WTC11 (cell line): ENCODE data around the gene CORIN. TPM values are rescaled to one million over a fixed set of nuclear protein-coding genes. Genes with fewer than 3 reads are reported as not detected.

Experiments used
- ATAC-seq: fragments of 200-7000 bp; cut with Tn5 transposase; 2 replicates; pipeline ENCODE4 v1.10.0; 2021; ENCODE audit warnings: mild to moderate bottlenecking, moderate library complexity
- CTCF ChIA-PET: fragments of 300-600 bp; sonication (Branson Sonifier 250); formaldehyde crosslinking; loops from one replicate; lab custom pipeline; 2021; ENCODE audit warnings: antibody characterized with exemption; lab: Charles Lee
- POLR2A ChIA-PET: fragments of 350-600 bp; sonication (Branson Sonifier 250); formaldehyde crosslinking; loops from one replicate; lab custom pipeline; 2021; ENCODE audit warnings: antibody characterized with exemption; lab: Charles Lee
- DNase-seq: peaks from one replicate; pipeline ENCODE4 v3.0.0; 2021; ENCODE audit warnings: low spot score
- H3K27ac Mint-ChIP-seq: 2 replicates; pipeline ENCODE4 v1.8.0; 2021; ENCODE audit warnings: mixed read lengths
- H3K27me3 Mint-ChIP-seq: 2 replicates; pipeline ENCODE4 v1.8.0; 2021; ENCODE audit warnings: low read depth, mild to moderate bottlenecking, moderate library complexity, mixed read lengths
- H3K36me3 Mint-ChIP-seq: 2 replicates; pipeline ENCODE4 v1.8.0; 2021; ENCODE audit warnings: mixed read lengths
- H3K4me1 Mint-ChIP-seq: 2 replicates; pipeline ENCODE4 v1.8.0; 2022; ENCODE audit warnings: mixed read lengths
- H3K4me3 Mint-ChIP-seq: 2 replicates; pipeline ENCODE4 v1.8.0; 2021; ENCODE audit warnings: mild to moderate bottlenecking, moderate library complexity, mixed read lengths
- H3K9me3 Mint-ChIP-seq: 2 replicates; pipeline ENCODE4 v1.8.0; 2021; ENCODE audit warnings: mixed read lengths
- ARID4B ChIP-seq: sonication (generic); formaldehyde crosslinking; IDR thresholded peaks from 2 replicates; pipeline ENCODE4 v1.8.0; 2023; ENCODE audit warnings: missing genetic modification reagents, mild to moderate bottlenecking, borderline replicate concordance
- CREM ChIP-seq: sonication (generic); formaldehyde crosslinking; IDR thresholded peaks from 2 replicates; pipeline ENCODE4 v1.8.1; 2022; ENCODE audit warnings: mild to moderate bottlenecking, missing genetic modification reagents, moderate library complexity
- GRHL2 ChIP-seq: fragments of 250-450 bp; sonication (Bioruptor Pico); IDR thresholded peaks from 2 replicates; pipeline ENCODE4 v1.8.0; 2022; ENCODE audit warnings: mild to moderate bottlenecking, moderate library complexity; ENCODE audit not compliant: insufficient replicate concordance, severe bottlenecking
- HMGXB4 ChIP-seq: sonication (generic); formaldehyde crosslinking; IDR thresholded peaks from 2 replicates; pipeline ENCODE4 v1.8.1; 2023; ENCODE audit warnings: mild to moderate bottlenecking, moderate library complexity, missing genetic modification reagents
- JUN ChIP-seq: sonication (generic); formaldehyde crosslinking; IDR thresholded peaks from 2 replicates; pipeline ENCODE4 v1.8.0; 2023; ENCODE audit warnings: mild to moderate bottlenecking, missing genetic modification reagents
- MXD4 ChIP-seq: fragments of 250-450 bp; sonication (Bioruptor Pico); IDR thresholded peaks from 2 replicates; pipeline ENCODE4 v1.8.0; 2021; ENCODE audit warnings: mild to moderate bottlenecking, moderate library complexity, borderline replicate concordance
- OVOL2 ChIP-seq: fragments of 250-450 bp; sonication (Bioruptor Pico); IDR thresholded peaks from 2 replicates; pipeline ENCODE4 v1.9.0; 2021; ENCODE audit warnings: mild to moderate bottlenecking, borderline replicate concordance
- RELA ChIP-seq: sonication (generic); formaldehyde crosslinking; IDR thresholded peaks from 2 replicates; pipeline ENCODE4 v1.8.1; 2022; ENCODE audit warnings: missing genetic modification reagents, mild to moderate bottlenecking, borderline replicate concordance
- SMAD3 ChIP-seq: sonication (generic); formaldehyde crosslinking; IDR thresholded peaks from 2 replicates; pipeline ENCODE4 v1.8.0; 2022; ENCODE audit warnings: missing genetic modification reagents, mild to moderate bottlenecking, borderline replicate concordance
- ZNF425 ChIP-seq: fragments of 250-450 bp; sonication (Bioruptor Pico); conservative IDR thresholded peaks from 2 replicates; pipeline ENCODE4 v1.9.0; 2021; ENCODE audit warnings: mild to moderate bottlenecking
- ZNF532 ChIP-seq: fragments of 250-450 bp; sonication (Bioruptor Pico); IDR thresholded peaks from 2 replicates; pipeline ENCODE4 v1.9.0; 2021; ENCODE audit warnings: mild to moderate bottlenecking, borderline replicate concordance
- total RNA-seq: library from RNA; stranded (reverse); gene quantifications from 3 replicates; pipeline ENCODE4 v1.2.3, GENCODE V29; 2021

The CORIN gene
- total RNA-seq, 1 experiment from 2014 or later = 0.33 TPM

- POLR2A ChIA-PET = no interaction called here
- no peaks in the 10 kb centered on the region for H3K4me1 Mint-ChIP-seq
Observed at GRCh38 chr4:47562297-47562696, 275.6 kb downstream of the CORIN start.

More at GRCh38 chr4:47562297-47562696, 275.6 kb downstream of the CORIN start:
- H3K9me3 Mint-ChIP-seq = no peaks in the 10 kb centered on the region
- ATAC-seq = no peak
- H3K36me3 Mint-ChIP-seq = no peaks in the 10 kb centered on the region
- no peak overlapping the region for H3K4me3 Mint-ChIP-seq
- no peaks in the 10 kb centered on the region for H3K27me3 Mint-ChIP-seq
- TF ChIP-seq JUN (CRISPR knock-in tag) = no peak
- no peak for TF ChIP-seq CREM (CRISPR knock-in tag)
- no peak for TF ChIP-seq SMAD3 (CRISPR knock-in tag)
- no peak for TF ChIP-seq ZNF532 (CRISPR knock-in tag)
- TF ChIP-seq HMGXB4 = no peak
- no peak for TF ChIP-seq OVOL2 (CRISPR knock-in tag)
- TF ChIP-seq RELA (CRISPR knock-in tag) = no peak
- TF ChIP-seq MXD4 (CRISPR knock-in tag) = no peak
- TF ChIP-seq ARID4B (CRISPR knock-in tag) = no peak
- no peak for TF ChIP-seq ZNF425 (CRISPR knock-in tag)
- no peak for TF ChIP-seq GRHL2
- H3K27ac Mint-ChIP-seq = no peak overlapping the region
- no peak for DNase-seq
- CTCF ChIA-PET = no interaction called here
